ENCODE data around the gene CFAP54.

DNA sequence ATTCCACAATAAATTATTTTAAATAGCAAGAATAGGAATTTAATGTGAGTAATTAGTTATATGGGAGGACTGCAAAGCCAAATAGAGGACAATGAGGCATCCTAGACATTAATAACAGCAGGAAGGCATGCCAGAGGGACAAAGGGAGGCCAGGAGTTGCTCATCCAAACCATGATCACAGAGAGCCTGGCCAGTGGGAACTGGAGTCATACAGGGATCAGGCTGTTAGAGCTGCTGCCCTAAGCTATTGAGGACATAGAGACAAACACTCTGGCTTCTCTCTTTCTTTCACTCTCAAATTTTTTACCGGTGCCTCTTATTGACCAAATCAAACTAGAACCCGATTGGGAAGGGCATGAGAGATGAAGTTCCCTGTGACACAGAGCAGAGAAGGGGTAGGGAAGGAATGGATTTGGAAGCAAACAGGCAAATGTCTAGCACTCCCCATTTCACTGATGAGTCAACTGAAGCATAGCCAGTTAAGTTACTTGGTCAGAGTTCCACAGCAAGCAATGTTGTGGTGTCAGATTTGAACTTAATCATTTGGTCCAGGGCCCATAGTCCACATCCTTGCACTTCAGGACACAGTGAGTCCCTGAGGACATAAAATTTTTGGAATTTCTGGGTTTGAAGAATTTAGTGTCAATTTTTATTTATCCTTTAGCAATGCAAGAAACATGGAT is 17.9 kb upstream of the CFAP54 start:
- TF ChIP-seq, protein P1, sequence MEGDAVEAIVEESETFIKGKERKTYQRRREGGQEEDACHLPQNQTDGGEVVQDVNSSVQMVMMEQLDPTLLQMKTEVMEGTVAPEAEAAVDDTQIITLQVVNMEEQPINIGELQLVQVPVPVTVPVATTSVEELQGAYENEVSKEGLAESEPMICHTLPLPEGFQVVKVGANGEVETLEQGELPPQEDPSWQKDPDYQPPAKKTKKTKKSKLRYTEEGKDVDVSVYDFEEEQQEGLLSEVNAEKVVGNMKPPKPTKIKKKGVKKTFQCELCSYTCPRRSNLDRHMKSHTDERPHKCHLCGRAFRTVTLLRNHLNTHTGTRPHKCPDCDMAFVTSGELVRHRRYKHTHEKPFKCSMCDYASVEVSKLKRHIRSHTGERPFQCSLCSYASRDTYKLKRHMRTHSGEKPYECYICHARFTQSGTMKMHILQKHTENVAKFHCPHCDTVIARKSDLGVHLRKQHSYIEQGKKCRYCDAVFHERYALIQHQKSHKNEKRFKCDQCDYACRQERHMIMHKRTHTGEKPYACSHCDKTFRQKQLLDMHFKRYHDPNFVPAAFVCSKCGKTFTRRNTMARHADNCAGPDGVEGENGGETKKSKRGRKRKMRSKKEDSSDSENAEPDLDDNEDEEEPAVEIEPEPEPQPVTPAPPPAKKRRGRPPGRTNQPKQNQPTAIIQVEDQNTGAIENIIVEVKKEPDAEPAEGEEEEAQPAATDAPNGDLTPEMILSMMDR (IDR thresholded peaks at IDR 0.05; ENCODE audit: poor library complexity, severe bottlenecking), result no peak
- TF ChIP-seq REST (IDR thresholded peaks at IDR 0.05; ENCODE audit: borderline replicate concordance), result no peak
- no peak for TF ChIP-seq EP300 (conservative IDR thresholded peaks at IDR 0.05; ENCODE audit: poor library complexity, severe bottlenecking)
- TF ChIP-seq RAD21 (conservative IDR thresholded peaks at IDR 0.05), result no peak
- TF ChIP-seq EZH2 (IDR thresholded peaks at IDR 0.05; ENCODE audit: borderline replicate concordance, insufficient read depth, low read length, poor library complexity, severe bottlenecking), result no peak
- no peak for TF ChIP-seq POLR2AphosphoS5 (IDR thresholded peaks at IDR 0.05)
- TF ChIP-seq MXI1 (conservative IDR thresholded peaks at IDR 0.05; ENCODE audit: poor library complexity, severe bottlenecking), result no peak
- no peak for TF ChIP-seq SMC3 (conservative IDR thresholded peaks at IDR 0.05; ENCODE audit: poor library complexity)

All from neural cell (in vitro differentiated cells).